Brain microvascular endothelial cell (primary cell): ENCODE results near the gene PRSS36.
"Not testable (repeated sequence)": the region's sequence is repeated elsewhere in the genome, so short reads cannot be mapped to it uniquely, and the experiment has no call there.

ENCODE experiments used
- DNase-seq: peaks from one replicate; pipeline ENCODE4 v3.0.0-alpha.2; 2020
- H3K27ac ChIP-seq: fragments of 250-450 bp; sonication (Bioruptor Pico); 2 replicates; pipeline ENCODE4 v1.5.1; 2020; ENCODE audit warnings: mild to moderate bottlenecking, moderate library complexity
- H3K27me3 ChIP-seq: fragments of 250-450 bp; sonication (Bioruptor Pico); replicated peaks from 2 replicates; pipeline ENCODE4 v1.5.1; 2020; ENCODE audit warnings: mild to moderate bottlenecking
- H3K36me3 ChIP-seq: fragments of 250-450 bp; sonication (Bioruptor Pico); replicated peaks from 2 replicates; pipeline ENCODE4 v1.5.1; 2020; ENCODE audit warnings: mild to moderate bottlenecking
- H3K4me3 ChIP-seq: 2 replicates; pipeline ENCODE4 v1.5.1; 2011; ENCODE audit warnings: low read depth, mild to moderate bottlenecking, control low read depth, low read length, moderate library complexity
- in situ Hi-C: cut with HindIII; loops from 2 replicates; pipeline ENCODE4 v1.10.0; 2017; ENCODE audit warnings: low sequenced_read_pairs, low pct_ligation_motif_present
- TF ChIP-seq, protein P1 (sequence below): IDR thresholded peaks from 2 replicates; pipeline ENCODE4 v1.5.1; 2011; ENCODE audit warnings: low read depth, mild to moderate bottlenecking, moderate library complexity, low read length, control low read depth, inconsistent platforms; ENCODE audit errors: missing control alignments

Gene PRSS36

DNA sequence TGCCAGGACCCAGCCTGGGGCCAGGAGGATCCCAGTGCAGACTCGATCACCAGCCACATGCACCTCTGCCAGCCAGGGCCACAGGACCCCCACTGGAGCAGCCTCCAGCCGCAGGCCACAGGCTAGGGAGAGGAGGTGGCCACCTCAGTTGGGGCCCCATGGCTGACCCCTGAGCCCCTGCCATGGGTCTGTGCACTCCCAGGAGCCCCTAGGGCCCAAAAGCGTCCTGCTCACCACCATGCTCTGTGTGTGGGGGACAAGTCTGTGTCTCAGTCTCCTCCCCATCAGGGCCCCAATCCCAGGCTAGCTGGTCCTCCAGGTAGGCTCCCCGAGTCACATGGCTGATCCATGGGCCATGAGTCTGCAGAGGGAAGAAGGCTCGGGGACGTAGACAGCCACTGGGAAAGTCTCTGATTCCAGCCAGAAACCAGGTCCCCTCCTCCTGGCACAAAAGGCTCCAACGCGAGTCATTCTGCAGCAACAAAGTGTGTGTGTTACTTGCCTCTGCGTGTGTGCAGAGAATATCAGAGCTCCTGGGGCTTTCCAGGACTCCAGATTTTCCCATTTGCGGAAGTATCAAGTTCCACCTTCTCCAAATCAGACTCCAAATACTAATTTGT lies 8.3 kb downstream of the PRSS36 start:
- peak; percentile 54 for DNase-seq
- in situ Hi-C loops: no loop called here
- Histone ChIP-seq H3K27ac (peak overlapping the region; percentile 39), H3K27me3 (no peaks in the 10 kb centered on the region), H3K36me3 (no peaks in the 10 kb centered on the region), H3K4me3 (peak overlapping the region; percentile 18)
- TF ChIP-seq, protein P1, sequence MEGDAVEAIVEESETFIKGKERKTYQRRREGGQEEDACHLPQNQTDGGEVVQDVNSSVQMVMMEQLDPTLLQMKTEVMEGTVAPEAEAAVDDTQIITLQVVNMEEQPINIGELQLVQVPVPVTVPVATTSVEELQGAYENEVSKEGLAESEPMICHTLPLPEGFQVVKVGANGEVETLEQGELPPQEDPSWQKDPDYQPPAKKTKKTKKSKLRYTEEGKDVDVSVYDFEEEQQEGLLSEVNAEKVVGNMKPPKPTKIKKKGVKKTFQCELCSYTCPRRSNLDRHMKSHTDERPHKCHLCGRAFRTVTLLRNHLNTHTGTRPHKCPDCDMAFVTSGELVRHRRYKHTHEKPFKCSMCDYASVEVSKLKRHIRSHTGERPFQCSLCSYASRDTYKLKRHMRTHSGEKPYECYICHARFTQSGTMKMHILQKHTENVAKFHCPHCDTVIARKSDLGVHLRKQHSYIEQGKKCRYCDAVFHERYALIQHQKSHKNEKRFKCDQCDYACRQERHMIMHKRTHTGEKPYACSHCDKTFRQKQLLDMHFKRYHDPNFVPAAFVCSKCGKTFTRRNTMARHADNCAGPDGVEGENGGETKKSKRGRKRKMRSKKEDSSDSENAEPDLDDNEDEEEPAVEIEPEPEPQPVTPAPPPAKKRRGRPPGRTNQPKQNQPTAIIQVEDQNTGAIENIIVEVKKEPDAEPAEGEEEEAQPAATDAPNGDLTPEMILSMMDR: no peak

DNA sequence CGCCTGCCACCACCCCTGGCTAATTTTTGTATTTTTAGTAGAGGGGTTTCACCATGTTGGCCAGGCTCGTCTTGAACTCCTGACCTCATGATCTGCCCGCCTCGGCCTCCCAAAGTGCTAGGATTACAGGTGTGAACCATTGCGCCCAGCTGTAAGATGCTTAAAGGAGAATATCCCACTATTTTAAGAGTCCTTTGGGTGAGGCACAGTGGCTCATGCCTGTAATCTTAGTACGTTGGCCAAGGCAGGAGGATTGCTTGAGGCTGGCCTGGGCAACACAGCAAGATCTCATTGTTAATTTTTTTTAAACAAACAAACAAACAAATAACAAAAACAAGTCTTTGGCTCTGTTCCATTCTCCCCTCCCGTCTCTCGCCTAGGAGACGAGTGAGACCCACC lies 8.8 kb downstream of the PRSS36 start:
- DNase-seq, H3K4me3 ChIP-seq, in situ Hi-C loops, H3K27me3 ChIP-seq, H3K27ac ChIP-seq, H3K36me3 ChIP-seq: not testable (repeated sequence)

DNA sequence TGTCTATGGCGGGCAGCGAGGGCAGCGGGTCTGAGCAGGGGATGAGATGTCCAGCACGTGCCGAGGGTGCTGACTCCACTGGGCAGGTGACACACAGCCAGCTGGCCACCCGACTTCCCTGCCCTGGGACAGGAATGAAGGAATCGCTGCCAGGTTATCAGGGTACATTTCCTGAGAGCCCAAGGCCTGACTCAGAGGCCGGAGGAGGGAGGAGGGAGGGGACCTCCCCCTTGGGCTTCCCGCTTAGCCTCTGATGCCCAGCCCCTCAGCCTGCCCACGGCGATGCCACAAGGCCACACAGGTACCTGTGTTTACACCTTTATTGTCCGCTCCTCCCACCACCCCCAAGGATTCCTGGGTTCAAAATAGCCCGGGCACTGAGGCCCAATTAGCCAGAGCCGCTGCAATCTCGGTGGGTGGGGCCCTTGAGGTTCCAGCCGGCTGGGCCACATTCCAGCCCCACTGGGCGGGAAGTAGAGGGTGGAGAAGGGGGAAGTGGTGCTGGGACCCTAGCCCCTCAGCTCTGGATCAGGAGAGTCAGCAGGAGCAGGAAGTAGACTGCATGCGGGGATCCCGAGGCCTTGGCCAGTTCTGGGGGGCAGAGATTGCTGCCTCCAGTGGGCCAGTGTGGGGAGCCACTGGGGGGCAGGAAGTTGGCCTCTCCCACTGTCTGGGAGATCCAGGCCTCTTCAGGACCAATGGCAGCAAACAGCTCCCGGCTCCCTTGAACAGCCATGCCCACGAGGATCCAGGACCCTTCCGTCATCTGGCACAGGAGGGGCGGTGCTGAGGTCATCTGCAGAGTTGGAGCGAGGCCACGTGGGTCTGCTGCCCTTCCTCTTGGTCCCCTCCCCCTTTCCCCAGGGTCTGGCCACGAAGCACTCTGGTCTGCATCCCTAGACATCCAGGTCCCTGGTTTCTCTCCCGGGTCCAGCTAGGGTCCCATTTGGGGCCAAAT lies 11.0 kb downstream of the PRSS36 start:
- no peaks in the 10 kb centered on the region for H3K36me3 ChIP-seq
- in situ Hi-C loops: no loop called here
- H3K4me3 ChIP-seq: no peak overlapping the region
- H3K27ac ChIP-seq: no peak overlapping the region
- TF ChIP-seq, protein P1: no peak
- DNase-seq: peak; percentile 43
- H3K27me3 ChIP-seq: no peaks in the 10 kb centered on the region

DNA sequence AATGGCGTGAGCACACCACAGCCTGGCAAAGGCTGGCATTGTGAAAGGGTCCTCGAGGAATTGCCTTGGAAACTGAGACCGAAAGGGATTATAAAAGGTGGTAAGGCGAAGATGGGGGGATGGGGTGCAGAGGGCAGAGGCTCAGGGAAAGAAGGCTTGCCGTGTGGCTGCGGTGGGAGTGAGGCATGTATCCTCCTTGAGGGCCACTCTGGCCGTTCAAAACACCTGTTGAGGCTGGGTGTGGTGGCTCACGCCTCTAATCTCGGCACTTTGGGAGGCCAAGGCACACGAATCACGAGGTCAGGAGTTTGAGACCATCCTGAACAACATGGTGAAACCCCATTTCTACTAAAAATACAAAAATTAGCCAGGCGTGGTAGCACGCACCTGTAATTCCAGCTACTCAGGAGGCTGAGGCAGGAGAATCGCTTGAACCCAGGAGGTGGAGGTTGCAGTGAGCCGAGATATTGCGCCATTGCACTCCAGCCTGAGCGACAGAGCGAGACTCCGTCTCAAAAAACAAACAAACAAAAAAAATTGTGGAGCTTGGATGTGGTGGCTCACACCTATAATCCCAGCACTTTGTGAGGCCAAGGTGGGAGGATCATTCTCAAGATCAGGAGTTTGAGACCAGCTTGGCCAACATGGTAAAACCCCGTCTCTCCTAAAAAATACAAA lies 12.9 kb downstream of the PRSS36 start:
- in situ Hi-C loops, H3K4me3 ChIP-seq, H3K27ac ChIP-seq, H3K27me3 ChIP-seq, DNase-seq, H3K36me3 ChIP-seq: not testable (repeated sequence)

DNA sequence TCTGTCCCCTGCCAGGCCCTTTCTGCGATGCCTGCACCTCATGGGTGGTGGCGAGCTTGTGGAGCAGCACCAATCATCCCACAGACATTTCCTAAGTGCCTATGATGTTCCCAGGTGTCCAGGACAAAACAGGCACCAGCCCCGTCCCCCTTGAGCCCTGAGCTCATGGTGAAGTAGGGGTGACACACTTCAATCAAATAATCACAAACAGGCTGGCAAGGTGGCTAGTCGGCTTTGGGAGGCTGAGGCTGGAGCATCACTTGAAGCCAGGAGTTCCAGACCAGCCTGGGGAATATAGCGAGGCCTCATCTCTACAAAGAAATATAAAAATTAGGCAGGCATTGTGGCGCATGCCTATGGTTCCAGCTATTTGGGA lies 13.6 kb downstream of the PRSS36 start:
- TF ChIP-seq, protein P1: no peak
- no peaks in the 10 kb centered on the region for H3K27me3 ChIP-seq
- DNase-seq: no peak
- H3K4me3 ChIP-seq: no peak overlapping the region
- H3K36me3 ChIP-seq: no peaks in the 10 kb centered on the region
- H3K27ac ChIP-seq: no peak overlapping the region
- in situ Hi-C loops: no loop called here

DNA sequence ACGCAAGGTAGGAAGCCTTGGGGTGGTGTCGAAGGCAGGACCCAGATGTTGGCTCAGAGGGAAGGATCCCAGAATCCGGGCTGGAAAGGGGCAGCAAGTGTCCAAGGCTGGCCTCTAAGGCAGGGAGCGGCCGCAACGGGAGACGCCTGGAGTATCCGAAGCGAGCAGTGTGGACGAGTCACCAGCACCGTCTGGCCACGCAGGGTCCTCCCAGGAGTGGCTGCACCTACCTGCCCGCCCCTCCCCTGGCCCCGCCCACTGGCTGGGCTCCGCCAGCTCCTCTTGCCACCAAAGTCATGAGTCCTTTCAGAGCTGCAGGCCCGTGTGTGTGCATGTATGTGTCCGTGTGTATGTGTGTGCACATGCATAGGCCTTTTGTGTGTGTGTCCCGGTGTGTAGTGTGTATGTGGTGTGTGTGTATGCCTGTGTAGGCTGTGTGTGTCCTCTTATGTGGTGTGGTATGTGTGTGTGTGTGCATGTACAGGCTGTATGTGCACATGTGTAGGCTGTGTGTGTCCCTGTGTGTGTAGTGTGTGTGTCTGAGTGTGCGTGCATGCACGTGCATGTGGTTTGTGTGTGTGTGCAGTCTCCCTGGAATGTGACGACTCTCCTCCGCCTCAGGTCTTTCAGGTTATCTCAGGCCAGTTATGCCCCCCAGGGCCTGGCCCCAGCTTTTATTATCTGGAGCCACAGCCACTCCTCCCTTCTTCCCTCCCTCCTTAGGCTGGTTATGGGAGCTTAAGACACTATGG lies 14.2 kb downstream of the PRSS36 start, which contains the start of gene PRSS8:
TSS of gene PRSS8 (minus strand) at position 193 of the 752 bp plus-strand sequence. CDS start 229 bp downstream, outside the sequence.
- H3K4me3 ChIP-seq: no peak within 1 kb of the TSS

More for the DNA sequence above, 14.2 kb downstream of the PRSS36 start, which contains the start of gene PRSS8:
- H3K36me3 ChIP-seq: no peaks in the 10 kb centered on the region
- no peaks in the 10 kb centered on the region for H3K27me3 ChIP-seq
- DNase-seq: no peak
- TF ChIP-seq, protein P1: no peak
- in situ Hi-C loops: no loop called here
- no peak within 1 kb of the TSS for H3K27ac ChIP-seq
